Measurements from ENCODE around the gene HOXA10.

DNA sequence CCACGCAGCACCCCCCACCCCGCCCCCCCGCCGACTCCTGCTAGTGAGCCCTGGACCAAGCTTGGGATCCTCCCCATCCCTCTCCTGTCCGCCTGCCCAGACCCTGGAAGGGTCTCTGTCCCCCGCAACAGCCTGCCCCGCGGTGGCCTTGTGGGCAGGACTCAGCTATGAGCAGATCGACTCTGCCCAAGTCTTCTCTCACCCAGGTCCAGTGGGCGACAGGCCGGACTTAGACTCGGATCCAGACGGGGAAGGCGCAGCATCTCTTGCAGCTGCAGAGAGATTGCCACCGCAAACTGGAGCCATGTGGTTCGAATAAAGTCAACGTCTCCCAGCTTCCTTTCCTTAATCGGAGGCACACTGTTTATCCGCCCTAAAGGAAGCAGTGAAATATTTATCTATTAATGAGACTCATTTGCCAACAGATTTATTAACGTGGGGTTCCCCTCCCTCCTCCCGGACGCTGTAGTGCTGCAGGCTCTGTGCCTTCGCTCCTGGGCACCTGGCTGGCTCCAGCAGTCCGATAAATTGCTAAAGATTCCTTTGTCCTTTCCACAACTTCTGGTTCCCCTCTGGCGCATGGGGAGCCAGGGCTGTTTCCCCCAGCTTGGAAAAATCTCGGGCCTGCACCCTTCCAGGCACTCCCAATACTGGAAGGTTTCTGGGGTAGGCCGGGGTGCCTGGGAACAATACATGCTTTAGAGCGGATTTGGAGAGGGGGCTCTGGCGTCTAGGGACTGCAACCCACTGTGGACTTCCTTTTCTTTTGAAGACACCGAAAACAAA is 17.0 kb downstream of the HOXA10 start:
- TF ChIP-seq, protein P1, sequence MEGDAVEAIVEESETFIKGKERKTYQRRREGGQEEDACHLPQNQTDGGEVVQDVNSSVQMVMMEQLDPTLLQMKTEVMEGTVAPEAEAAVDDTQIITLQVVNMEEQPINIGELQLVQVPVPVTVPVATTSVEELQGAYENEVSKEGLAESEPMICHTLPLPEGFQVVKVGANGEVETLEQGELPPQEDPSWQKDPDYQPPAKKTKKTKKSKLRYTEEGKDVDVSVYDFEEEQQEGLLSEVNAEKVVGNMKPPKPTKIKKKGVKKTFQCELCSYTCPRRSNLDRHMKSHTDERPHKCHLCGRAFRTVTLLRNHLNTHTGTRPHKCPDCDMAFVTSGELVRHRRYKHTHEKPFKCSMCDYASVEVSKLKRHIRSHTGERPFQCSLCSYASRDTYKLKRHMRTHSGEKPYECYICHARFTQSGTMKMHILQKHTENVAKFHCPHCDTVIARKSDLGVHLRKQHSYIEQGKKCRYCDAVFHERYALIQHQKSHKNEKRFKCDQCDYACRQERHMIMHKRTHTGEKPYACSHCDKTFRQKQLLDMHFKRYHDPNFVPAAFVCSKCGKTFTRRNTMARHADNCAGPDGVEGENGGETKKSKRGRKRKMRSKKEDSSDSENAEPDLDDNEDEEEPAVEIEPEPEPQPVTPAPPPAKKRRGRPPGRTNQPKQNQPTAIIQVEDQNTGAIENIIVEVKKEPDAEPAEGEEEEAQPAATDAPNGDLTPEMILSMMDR (IDR thresholded peaks at IDR 0.05), result no peak
- TF ChIP-seq POLR2A (IDR thresholded peaks at IDR 0.05), result no peak
